GM19397 (cell line): ENCODE measurements around the gene TUSC7.

Source experiments
- ATAC-seq: cut with Tn5 transposase; IDR thresholded peaks from one replicate; pipeline ENCODE4 v1.9.1; 2021; ENCODE audit warnings: mild to moderate bottlenecking, moderate library complexity; ENCODE audit not compliant: unreplicated experiment

TUSC7 gene

DNA sequence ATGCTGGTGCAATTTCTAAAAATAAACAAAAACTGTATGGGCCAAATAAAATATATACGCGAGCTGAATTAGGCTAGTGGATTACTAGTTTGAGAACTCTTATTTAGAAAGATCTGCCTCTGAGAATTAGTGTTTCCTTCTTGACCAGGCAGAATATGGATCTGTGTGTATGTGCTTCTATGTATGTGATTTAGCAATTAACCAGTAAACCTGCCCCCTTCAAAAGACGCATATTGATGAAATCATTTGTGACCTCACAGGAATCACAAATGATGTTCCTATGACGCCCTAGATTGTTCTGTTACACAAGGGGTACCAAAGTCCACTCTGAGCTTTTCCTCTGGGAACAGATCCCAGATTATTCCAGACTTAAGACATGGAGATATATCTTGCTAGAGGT lies at the start of gene TUSC7:
Gene TUSC7, plus strand, starts transcription at position 301 of the 400 bp plus-strand sequence.
- ATAC-seq = no peak

DNA sequence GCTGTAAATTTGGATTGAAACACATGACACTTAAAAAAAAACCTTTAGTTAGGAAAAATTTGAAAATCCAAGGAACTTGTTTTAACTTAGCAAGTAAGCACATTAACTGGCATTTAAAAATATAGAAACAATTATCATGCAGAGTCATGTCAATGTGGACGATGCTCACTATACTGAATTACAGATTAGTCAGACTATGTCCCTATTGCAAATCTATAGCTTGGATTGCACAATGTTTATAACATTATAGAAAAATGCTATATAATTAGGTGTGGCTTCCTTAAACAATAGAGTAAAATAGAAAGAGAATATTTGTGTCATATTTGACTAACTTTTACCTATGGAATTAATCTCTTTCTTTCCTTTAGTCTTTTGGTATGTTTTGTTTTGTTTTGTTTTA lies 48.4 kb upstream of the TUSC7 start:
- no peak for ATAC-seq

DNA sequence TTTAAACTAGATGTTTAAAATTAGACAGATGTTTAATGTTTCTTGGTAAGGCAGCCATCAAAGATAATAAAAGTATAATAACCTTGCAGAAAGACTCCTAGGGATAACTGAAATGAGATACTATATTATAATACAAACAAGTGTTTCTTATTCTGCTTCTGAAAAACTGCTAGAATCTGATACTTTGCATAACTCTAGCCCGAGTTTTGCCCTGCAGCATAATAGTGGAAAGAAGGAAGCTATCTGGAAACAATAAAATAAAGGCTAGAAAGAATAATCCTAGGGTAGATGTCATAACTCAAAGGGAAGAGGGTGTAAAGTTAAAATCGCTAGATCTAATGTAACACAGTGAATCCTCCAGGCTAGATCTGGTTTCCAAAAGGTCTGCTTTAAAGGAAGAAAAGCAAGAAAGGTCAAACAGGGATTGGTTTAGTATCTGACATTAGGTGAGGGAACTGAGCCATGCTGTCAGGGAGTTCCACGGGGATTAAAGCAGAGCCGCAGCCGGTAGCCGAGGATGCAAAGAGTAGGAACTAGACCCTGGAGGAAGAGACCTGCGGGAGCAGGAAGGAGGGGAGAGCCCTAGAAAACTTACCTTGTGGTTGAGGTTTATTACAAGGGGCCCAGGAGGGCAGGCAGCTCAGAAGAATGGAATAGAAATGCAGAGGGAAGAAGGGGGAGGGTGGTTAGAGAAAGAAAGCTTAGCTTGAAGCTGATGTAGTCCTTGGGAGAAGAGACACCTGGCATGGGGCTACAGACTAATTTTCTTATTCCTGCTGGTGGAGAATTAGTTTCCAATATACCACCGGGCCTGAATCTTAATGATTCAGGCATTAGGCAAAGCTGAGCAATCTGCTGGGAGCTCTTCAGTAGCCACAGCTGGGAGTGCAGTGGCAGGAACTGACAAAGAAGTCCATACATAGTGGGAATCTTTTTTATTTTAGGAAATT lies 46.1 kb upstream of the TUSC7 start:
- ATAC-seq = no peak

DNA sequence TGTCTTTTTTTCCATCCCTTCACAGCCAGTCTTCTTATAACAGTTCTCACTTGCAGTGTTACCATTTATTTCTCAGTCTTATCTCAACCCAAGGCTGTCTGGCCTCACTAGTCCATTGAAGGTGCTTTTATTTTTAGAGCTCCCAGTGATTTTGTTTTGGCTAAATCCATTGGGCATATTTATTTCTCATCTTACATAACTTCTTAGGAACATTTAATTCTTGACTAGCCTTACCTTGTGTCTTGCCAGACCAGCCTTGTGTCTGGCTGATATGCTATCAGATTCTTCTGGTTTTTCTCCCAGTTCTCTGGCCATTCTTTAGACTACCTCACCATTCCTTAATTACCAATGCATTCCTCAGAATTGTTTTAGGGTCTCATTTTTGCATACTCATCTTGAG lies 42.3 kb upstream of the TUSC7 start:
- no peak for ATAC-seq

DNA sequence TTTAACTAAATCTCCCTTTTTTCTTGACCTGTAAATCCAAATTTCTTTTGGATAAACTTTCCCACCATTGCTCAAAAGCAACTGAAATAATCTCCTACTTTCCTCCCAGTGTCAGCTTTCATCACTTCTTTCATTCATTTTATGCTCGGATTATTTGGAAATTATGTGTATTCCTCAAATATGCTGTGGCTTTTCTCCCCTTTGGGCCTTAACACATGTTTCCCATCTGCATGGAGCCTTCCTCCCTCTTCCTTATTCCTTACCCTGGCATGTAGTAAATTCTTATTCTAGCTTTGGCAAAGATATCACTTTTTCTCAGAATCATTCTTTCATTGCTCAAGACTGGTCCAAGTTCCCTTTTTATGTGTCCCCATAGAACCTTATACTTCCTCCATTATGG lies 41.8 kb upstream of the TUSC7 start:
- no peak for ATAC-seq

DNA sequence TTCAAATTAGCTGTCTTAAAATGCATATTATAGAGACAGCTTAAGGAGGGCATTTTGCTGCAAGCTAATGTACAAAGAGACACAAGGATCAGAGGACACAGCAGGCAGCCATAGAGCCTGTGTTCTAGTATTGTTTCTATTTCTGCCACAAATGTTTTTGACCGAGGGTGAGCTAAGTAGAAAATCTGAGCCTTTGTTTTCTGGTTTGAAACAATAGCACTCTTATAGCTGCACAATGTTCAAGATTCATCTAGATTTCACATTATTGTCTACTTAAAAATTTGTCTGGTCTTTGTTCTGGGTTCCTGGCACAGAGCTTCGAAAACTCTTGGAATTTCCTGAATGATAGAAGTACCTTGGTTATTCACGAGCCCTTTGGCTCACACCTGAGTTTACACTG lies 40.0 kb upstream of the TUSC7 start:
- no peak for ATAC-seq

DNA sequence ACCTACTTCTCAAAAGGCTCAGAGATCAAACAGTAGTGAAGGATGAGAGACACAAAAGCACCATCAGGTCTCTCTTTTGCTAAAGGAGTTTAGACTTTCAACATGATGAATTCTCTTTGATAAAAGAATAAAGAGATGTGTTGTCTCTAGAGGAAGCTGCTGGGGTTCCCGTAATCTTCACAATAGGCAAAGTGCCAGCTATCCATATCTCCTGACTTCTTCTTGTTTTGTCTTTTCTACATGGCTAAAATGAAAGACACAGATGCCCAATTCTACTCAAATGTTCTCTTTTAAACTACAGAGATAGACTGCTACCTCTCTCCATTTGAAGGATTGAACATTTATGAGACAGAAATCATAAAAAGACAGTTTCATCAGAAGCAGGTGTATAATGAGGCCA lies 38.4 kb upstream of the TUSC7 start:
- no peak for ATAC-seq

DNA sequence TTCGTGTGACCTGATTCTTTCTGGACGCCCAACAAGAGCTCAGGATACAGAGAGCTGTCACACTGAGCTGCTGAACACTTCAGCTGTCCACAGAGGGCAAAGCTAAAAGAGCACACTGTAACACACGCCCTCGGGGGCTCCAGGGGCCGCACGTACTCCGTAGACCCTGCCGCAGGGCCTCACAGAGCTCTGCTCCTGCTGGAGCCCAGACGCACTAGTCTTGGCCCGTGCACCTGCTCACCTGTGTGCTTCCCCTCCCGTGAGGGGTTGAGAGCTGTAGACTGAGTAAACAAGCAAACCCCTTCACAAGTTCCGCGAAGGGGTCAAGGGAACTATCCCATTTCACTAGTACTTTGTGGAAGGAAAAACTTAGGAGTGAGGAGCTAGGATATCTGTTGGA lies 30.7 kb upstream of the TUSC7 start:
- ATAC-seq = no peak

DNA sequence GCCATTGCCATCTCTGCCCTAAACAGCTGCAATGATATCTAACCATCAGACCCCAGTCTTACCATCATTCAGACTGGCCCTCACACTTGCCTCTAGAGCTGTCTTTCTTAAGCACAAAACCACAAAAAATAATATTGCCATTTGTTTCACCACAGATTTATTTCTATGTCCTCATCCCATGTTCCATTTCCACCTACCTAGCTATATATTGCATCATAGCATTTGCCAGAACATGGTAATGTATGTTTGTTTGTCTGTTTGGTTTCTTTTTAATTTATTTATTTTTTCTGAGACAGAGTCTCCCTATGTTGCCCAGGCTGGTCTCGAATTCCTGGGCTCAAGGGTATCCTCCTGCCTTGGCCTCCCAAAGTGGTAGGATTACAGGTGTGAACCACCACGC lies 18.5 kb upstream of the TUSC7 start:
- ATAC-seq = no peak

DNA sequence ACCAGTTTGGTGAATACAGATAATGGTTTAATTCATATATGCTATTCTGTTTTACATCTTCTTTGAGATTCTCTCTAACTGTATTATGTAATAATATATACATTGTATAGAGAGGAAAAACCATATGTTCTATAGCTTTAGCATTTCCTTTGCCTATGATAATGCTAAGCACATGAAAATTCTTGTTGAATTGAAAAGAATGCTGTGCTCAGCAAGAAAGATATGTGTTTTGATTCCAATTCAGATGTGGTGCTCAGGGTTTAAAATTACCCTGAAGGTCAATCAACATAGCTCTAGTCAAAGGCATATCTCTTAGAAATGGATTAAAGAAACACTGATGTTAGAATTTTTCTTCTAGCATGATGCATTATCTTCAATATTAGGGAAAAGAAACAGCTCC lies 8.5 kb upstream of the TUSC7 start:
- no peak for ATAC-seq

DNA sequence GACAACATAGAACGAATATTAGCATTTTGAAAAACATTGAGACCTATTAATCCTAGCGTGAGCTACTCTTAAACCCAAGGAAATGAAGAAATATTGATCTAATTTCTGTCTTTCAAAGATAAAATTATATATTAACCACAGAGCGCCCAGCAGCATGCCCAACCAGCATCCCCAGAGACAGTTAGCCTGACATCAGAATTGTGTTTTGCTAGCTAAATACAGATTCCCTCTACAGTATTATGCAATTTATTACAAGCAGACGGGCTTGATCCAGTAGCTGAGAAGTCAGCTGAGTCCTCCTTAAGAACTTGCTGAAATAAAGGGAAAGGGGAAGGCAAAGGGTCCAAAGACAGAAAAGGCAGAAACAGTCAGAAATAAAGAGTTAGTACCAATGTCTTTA lies 7.2 kb upstream of the TUSC7 start:
- ATAC-seq = no peak

DNA sequence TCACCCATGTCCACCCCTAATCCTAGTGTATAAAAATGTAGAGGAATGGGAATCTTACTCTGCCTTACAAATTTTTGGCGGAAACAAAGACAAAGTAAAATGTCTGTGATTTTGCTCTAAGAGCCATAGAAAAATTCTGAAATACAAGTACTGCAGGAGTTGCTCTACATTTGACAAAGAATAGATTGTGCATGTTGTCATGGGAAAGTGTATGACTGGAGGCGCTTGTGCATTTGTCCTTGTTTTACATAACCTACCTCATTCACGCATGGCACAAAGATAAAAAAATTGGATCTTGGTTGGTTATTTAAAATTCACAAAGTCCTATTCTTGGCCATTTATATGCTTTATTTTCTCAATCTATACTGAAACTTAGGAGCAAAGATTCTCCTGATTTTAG lies 2.0 kb upstream of the TUSC7 start:
- ATAC-seq = no peak

DNA sequence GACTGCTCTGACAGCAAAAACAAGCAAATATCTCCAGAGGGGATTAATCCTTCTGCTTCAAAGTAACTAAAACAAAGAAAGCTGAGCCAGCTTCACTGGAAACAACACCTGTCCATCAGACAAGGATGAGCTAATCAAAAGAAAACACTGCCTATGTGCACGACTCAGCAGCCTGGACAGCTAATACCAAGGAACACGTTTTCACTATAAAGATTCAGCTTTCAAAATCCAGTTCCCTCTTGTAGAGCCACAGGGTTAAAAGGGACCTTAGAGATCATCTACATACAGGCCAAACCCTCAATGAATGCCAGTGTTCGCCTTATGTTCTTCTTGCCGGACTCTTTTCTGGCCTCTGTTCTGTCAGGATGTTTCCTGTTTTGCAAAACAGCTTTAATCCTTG lies 6.9 kb downstream of the TUSC7 start:
- no peak for ATAC-seq

DNA sequence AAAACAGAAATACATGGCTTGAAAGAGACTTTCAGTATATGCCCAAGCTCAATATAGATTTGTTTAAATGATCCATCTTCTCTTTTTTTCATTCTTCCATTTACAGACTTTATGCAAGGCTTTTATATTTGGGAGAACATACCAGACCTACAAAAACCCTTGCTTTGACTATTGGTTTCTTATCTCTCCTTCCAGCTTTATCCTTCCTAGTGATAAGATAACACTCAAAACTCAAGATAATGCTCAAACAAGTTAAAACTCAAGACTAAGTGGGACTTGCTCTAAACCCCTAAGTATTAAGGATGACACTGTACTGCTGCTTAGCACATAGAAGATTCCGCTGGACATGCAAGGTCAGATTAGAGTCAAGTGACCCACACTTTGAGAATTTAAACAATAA lies 8.0 kb downstream of the TUSC7 start:
- no peak for ATAC-seq

DNA sequence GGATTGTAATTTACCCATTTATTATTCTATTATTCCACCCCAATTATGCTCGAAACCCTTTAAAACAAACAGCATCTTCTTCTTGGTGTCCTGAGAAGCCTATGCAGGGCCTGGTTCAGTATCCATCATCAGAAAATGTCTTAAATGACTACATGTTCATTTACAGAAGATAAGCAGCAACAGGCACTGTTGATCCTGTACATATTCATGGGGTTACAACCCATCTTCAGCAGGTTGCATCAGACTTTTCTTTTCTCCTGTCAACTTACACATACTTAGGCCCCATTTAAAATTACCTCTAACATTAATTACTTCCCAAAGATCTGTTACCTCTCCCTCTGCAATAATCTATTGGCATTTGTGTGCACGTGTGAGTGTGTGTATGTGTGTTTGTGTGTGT lies 18.9 kb downstream of the TUSC7 start:
- ATAC-seq = no peak

DNA sequence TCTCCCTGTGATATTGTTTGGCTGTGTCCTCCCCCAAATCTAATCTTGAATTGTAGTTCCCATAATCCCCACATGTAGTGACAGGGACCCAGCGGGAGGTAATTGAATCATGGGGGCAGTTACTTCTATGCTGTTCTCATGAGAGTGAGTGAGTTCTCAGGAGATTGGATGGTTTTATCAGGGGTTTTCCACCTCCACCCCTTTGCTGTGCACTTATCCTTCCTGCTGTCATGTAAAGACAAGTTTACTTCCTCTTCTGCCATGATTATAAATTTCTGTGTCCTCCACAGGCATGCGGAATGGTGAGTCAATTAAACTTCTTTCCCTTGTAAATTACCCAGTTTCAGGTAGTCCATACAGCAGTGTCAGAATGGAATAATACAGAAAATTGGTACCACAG lies 24.7 kb downstream of the TUSC7 start:
- no peak for ATAC-seq

DNA sequence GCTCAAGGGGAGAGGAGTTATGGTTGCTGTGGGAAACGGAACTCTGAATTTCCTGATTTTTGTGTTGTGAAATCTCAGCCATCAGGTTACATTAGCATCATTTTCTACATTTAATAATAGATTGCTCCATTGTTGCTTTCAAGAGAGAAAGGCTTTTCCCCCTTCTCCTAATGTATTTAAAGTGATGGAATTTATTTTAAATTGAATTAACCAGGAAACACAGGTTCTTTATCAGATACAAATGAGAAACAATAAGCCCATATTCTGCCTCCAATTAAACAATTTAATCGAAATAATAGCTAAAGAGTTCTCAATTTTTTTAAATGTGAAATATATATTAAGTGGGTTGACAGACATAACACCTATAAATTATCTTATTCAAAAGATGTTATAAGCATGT lies 30.1 kb downstream of the TUSC7 start:
- ATAC-seq = no peak

DNA sequence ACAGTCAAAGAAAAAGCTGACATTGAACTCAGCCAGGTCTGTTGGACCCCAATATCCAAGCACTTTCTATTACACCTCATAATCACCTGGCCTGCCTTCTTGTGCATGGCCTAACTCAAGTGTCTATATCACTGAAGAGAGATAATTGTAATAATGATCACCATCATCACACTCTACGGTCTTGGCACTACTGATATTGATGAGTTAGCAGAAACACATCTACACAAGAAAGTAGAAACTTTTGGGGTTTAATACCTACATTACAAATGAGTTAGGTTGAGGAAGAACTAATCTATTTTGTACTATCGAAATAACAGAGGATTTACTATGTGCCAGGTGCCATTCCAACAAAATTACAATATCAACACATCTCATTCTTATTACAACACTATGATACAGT lies 30.7 kb downstream of the TUSC7 start:
- no peak for ATAC-seq

DNA sequence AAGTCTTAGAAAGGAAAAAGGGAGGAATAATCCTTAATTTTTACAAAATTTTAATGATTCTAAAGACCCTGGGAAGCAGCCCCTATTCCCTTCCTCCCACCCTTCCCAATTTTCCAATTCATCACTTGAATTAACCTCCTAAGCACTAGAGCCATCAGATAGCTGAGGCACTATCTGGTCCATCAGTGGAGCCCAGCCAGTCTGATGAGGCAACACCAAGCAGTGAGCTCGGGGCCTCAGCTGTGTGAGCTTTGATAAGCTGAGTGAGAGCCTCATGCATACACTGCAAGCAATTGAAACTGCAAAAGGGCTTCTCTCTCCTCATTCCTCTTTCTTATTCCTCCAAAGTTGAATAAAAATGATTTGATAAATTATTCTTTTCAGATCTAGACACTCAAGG lies 31.9 kb downstream of the TUSC7 start:
- no peak for ATAC-seq

DNA sequence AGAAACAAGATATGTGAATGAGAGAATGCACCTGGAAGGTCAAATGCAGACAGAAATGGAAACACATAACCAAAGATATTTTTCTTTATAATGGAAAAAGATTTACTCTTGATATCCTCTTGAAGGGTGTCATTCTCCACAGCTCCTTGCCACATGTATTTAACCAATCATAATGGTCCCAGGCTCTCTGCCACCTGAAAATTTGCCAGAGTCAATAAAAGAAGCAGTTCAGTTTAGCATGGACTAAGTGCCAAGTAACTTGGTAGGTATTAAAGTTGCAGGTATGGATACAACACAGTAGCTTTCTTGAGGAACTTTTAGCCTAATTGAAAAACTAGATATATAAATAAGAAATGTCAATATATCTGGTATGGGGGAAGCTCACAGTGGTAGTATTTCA lies 33.5 kb downstream of the TUSC7 start:
- ATAC-seq = no peak

DNA sequence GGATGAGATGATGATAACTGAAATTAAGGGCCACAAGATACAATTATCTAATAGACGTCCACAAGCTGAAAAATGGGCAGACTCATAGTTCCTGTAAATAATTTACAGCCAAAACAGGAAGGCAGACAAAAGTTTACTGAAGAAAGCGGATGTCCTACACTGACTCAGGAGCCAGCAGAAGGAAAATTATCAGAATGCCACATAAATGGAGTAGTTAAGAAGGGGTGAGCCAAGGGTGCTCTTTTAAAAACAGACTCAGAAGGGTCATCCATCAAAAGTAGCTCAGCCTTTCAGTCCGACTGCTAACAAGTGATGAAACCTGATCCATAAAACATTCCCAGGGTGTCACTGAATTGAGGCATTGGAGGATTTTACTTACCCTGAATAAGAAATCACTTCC lies 39.8 kb downstream of the TUSC7 start:
- ATAC-seq = no peak

DNA sequence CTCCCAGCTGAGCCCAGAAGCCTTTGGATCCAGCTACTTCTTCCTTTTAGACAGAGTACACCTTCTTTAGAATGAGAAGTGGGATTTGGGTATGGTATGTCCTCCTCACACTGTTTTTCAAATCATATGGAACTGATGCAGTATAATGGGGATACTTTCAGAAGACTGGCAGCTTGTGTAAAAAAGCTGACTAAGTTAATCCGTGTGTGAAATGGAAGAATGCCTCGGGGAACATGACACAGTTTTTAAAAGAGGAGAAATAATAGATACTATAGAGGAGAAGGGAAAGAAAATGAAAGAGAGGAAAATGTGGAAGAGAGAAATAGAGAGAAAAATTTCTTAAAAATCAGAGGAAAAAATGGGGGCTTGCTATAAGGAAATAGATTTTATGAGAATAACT lies 47.7 kb downstream of the TUSC7 start:
- no peak for ATAC-seq

DNA sequence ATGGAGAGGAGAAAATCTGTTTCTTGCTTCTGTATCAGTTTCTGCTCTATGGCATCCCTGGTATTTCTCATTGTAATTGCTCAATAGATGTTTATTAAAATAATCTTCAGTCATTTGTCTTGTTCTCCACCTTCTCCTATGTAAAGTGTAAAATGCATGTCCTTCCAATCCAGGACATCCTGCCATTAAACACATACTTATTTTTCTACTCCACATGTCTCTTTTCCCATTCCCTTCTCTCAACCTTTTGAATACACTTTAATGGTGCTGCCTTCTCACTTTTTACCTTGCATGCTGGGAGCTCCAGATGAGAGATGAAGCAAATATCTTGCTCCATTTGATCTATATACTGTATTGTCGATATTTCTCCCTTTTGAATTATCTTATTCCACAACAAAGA lies 49.7 kb downstream of the TUSC7 start:
- no peak for ATAC-seq
